ENCODE measurements around the gene MEGF9.
"Not testable (repeated sequence)": the region's sequence is repeated elsewhere in the genome, so short reads cannot be mapped to it uniquely, and the experiment has no call there.

Gene MEGF9

GRCh38 chr9:120714088-120714845 is at the start of gene MEGF9:
Gene MEGF9 (minus strand): TSS chr9:120714470. CDS start chr9:120714358, 112 bp downstream.
- peak; percentile 98 for DNase-seq (ENCODE audit: low spot score)

- DNase-seq (ENCODE audit: low spot score), result no peak
Observed at GRCh38 chr9:120761006-120761405, 46.7 kb upstream of the MEGF9 start.

GRCh38 chr9:120759755-120760400 is 45.6 kb upstream of the MEGF9 start:
- no peak for DNase-seq (ENCODE audit: low spot score)

GRCh38 chr9:120758544-120758943 is 44.3 kb upstream of the MEGF9 start:
- DNase-seq (ENCODE audit: low spot score), result no peak

GRCh38 chr9:120757026-120757913 is 43.0 kb upstream of the MEGF9 start:
- no peak for DNase-seq (ENCODE audit: low spot score)

- no peak for DNase-seq (ENCODE audit: low spot score)
Observed at GRCh38 chr9:120756531-120756930, 42.3 kb upstream of the MEGF9 start.

- DNase-seq (ENCODE audit: low spot score), result peak; percentile 80
Observed at GRCh38 chr9:120755810-120756434, 41.7 kb upstream of the MEGF9 start.

GRCh38 chr9:120755044-120755443 is 40.8 kb upstream of the MEGF9 start:
- no peak for DNase-seq (ENCODE audit: low spot score)

- DNase-seq (ENCODE audit: low spot score), result no peak
Observed at GRCh38 chr9:120750421-120750820, 36.2 kb upstream of the MEGF9 start.

GRCh38 chr9:120746366-120746765 is 32.1 kb upstream of the MEGF9 start:
- not testable (repeated sequence) for DNase-seq (ENCODE audit: low spot score)

- DNase-seq (ENCODE audit: low spot score), result no peak
Observed at GRCh38 chr9:120745278-120745677, 31.0 kb upstream of the MEGF9 start.

GRCh38 chr9:120742951-120743416 is 28.7 kb upstream of the MEGF9 start:
- peak; percentile 61 for DNase-seq (ENCODE audit: low spot score)

GRCh38 chr9:120741701-120742100 is 27.4 kb upstream of the MEGF9 start:
- DNase-seq (ENCODE audit: low spot score), result no peak

GRCh38 chr9:120741191-120741590 is 26.9 kb upstream of the MEGF9 start:
- no peak for DNase-seq (ENCODE audit: low spot score)

GRCh38 chr9:120740132-120740531 is 25.9 kb upstream of the MEGF9 start:
- no peak for DNase-seq (ENCODE audit: low spot score)

GRCh38 chr9:120737416-120738165 is 23.3 kb upstream of the MEGF9 start:
- DNase-seq (ENCODE audit: low spot score), result no peak

- no peak for DNase-seq (ENCODE audit: low spot score)
Observed at GRCh38 chr9:120736881-120737280, 22.6 kb upstream of the MEGF9 start.

GRCh38 chr9:120735415-120736126 is 21.3 kb upstream of the MEGF9 start:
- DNase-seq (ENCODE audit: low spot score), result no peak

GRCh38 chr9:120734607-120735410 is 20.5 kb upstream of the MEGF9 start:
- no peak for DNase-seq (ENCODE audit: low spot score)

GRCh38 chr9:120733190-120733589 is 18.9 kb upstream of the MEGF9 start:
- no peak for DNase-seq (ENCODE audit: low spot score)

Measured in D341Med (cell line).